ENCODE results near the gene ARFGEF2. TPM values are rescaled to one million over a fixed set of nuclear protein-coding genes. Genes with fewer than 3 reads are reported as not detected.

Gene ARFGEF2
- total and polyA plus RNA-seq, 4 donors, result 10.3 to 51.3 (median 16.6) TPM

GRCh38 chr20:49045440-49046086, 124.1 kb downstream of the ARFGEF2 start:
- H3K36me3 ChIP-seq (ENCODE audit: control insufficient read depth in 4 of 4, insufficient read depth in 3 of 4, low read depth in 1 of 4, low read length in 3 of 4), result no peaks in the 10 kb centered on the region
- no peak for TF ChIP-seq FOXA2 (IDR thresholded peaks at IDR 0.05)
- TF ChIP-seq, protein P1, sequence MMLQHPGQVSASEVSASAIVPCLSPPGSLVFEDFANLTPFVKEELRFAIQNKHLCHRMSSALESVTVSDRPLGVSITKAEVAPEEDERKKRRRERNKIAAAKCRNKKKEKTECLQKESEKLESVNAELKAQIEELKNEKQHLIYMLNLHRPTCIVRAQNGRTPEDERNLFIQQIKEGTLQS (IDR thresholded peaks at IDR 0.05), result no peak
- no peak for TF ChIP-seq REST (IDR thresholded peaks at IDR 0.05)
- no peak for TF ChIP-seq MAX (IDR thresholded peaks at IDR 0.05)
- no peak for TF ChIP-seq GABPA (IDR thresholded peaks at IDR 0.05 in 1 of 2, conservative IDR thresholded peaks at IDR 0.05 in 1 of 2)
- TF ChIP-seq TAF1 (conservative IDR thresholded peaks at IDR 0.05), result no peak
- TF ChIP-seq FOXA1 (IDR thresholded peaks at IDR 0.05), result no peak
- TF ChIP-seq HNF4A (conservative IDR thresholded peaks at IDR 0.05), result no peak
- TF ChIP-seq, protein P2, sequence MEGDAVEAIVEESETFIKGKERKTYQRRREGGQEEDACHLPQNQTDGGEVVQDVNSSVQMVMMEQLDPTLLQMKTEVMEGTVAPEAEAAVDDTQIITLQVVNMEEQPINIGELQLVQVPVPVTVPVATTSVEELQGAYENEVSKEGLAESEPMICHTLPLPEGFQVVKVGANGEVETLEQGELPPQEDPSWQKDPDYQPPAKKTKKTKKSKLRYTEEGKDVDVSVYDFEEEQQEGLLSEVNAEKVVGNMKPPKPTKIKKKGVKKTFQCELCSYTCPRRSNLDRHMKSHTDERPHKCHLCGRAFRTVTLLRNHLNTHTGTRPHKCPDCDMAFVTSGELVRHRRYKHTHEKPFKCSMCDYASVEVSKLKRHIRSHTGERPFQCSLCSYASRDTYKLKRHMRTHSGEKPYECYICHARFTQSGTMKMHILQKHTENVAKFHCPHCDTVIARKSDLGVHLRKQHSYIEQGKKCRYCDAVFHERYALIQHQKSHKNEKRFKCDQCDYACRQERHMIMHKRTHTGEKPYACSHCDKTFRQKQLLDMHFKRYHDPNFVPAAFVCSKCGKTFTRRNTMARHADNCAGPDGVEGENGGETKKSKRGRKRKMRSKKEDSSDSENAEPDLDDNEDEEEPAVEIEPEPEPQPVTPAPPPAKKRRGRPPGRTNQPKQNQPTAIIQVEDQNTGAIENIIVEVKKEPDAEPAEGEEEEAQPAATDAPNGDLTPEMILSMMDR (IDR thresholded peaks at IDR 0.05; ENCODE audit: low read depth, low read length, missing input control), result no peak
- TF ChIP-seq RAD21 (IDR thresholded peaks at IDR 0.05), result no peak
- TF ChIP-seq ZBTB33 (IDR thresholded peaks at IDR 0.05), result peak; percentile 17
- no peak for TF ChIP-seq SP1 (IDR thresholded peaks at IDR 0.05)
- no peak for TF ChIP-seq JUND (IDR thresholded peaks at IDR 0.05)
- TF ChIP-seq RXRA (IDR thresholded peaks at IDR 0.05), result peak in 1 of 2 donors; percentile 31
- TF ChIP-seq YY1 (IDR thresholded peaks at IDR 0.05), result no peak
- no peak for TF ChIP-seq EGR1 (IDR thresholded peaks at IDR 0.05; ENCODE audit: low read depth in 2 of 2)
- TF ChIP-seq HNF4G (IDR thresholded peaks at IDR 0.05), result no peak
- TF ChIP-seq NR2F2 (IDR thresholded peaks at IDR 0.05), result peak; percentile 71
- peak overlapping the region; percentile 0 to 91 (median 2) for H3K4me3 ChIP-seq (ENCODE audit: low read depth in 1 of 3, low read length in 3 of 3)
- 12% methylated on average over 12 of the region's 12 CpGs for WGBS
- peak overlapping the region; percentile 78 to 94 for H3K27ac ChIP-seq (ENCODE audit: low read depth in 1 of 2, low read length in 2 of 2)
- DNase-seq (ENCODE audit: low spot score), result no peak
- peak overlapping the region; percentile 4 to 25 for H3K9ac ChIP-seq (ENCODE audit: low read depth in 1 of 2, low read length in 2 of 2)
- peaks cover 3 to 15% (median 12%) of the 10 kb centered on the region in 4 donors for H3K4me1 ChIP-seq (ENCODE audit: control insufficient read depth in 4 of 4, insufficient read depth in 4 of 4, low read length in 3 of 4)
- H3K27me3 ChIP-seq (ENCODE audit: control insufficient read depth in 4 of 4, insufficient read depth in 4 of 4, low read length in 3 of 4), result no peaks in the 10 kb centered on the region
- H3K9me3 ChIP-seq (ENCODE audit: control insufficient read depth in 4 of 4, low read length in 3 of 4), result no peaks in the 10 kb centered on the region
